C1 segment of cervical spinal cord (tissue), 14 donors: ENCODE measurements around the gene TK2.

Experiments
- DNase-seq, 14 donors: peaks; one replicate each; lab custom pipeline; 2025; lab: John Stamatoyannopoulos, UW

TK2 gene

DNA sequence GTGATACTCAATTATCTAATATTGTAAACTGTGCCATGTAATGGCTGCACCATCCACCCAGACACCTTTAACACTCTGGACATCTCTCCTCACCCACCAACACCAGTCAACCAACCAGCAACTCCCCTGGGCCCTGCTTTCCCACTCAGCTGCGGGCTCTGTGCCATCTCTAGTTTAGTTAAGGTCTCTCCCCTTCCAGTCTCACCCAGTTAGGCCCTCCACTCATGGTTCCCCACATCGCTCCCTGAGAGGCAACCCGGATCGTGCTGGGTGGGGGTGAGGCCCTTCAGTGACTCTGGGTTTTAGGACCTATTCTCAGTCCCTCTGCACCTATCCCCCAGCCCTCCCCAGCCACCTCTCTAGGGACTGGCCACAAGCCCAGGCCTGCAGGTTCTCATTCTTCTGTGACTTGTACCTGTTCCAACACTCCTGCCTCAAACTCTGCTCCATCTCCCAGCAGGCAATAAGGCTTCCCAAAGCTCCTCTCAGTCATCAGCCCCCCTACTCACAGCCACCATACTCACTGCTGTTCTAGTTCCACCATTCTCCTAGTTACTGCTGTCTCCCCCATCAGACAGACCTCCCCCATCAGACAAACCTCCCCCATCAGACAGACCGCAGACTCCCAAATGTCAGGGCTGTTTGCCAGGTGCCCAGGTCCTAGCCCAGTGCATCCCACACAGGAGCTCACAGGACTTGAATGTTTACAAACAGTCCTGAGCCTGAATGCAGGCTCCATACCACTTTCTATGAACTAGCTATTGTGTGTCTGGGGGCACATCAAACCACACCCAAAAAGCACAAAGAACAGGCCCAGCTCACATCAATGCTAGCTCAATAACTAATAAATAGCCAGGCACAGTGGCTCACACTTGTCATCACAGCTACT, 2.6 kb downstream of the TK2 start:
- no peak for DNase-seq

- no peak for DNase-seq
These were observed 5.7 kb downstream of the TK2 start for GRCh38 chr16:66544016-66544757.

DNA sequence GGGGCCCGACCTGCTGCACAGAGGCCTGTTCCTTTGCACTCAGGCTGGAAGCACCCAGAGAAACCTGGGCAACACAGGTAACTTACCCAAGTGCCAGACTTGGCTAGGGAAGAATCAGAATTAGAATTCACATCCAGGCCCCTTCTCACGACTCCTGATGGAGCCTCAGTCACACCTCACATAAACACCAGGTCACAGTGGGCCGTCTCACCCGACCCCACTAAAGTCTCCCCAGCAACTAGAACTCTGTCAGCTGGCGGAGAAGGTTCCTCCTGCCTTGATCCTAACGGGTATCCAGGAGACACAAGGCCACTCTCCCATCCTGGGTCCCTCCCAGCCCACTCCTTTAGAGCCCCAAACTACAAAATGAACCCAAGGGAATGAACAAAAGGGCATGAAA, 6.4 kb downstream of the TK2 start:
- no peak for DNase-seq

GRCh38 chr16:66542396-66542795, 7.5 kb downstream of the TK2 start:
- DNase-seq: no peak

GRCh38 chr16:66541388-66542355, 8.2 kb downstream of the TK2 start:
- DNase-seq: no peak

GRCh38 chr16:66539623-66540469, 10.1 kb downstream of the TK2 start:
- DNase-seq: peak in 1 of 14 donors; percentile 59

- no peak for DNase-seq
These were observed 11.0 kb downstream of the TK2 start for GRCh38 chr16:66538910-66539309.

GRCh38 chr16:66537236-66537635, 12.7 kb downstream of the TK2 start:
- no peak for DNase-seq

DNA sequence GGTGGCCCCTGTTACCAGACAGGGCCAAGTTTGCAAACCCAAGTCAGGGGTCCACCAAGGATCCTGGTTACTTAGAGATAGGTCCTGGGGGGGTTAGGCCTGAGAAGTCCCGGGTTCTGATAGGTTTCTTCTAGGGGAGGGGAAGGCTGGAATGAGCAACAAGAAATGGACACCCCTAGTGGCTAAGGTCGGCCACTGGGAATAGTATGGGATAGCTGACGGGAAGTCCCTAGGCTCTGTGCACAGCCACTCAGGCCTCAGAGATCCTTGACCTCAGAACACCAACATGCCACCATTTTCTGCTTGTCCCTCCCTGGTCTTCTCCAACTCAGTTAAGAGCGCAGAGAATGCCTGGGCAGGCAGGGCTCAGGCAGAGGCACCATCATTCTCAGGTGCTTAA, 13.4 kb downstream of the TK2 start:
- DNase-seq: no peak

- DNase-seq: no peak
These were observed 15.5 kb downstream of the TK2 start for GRCh38 chr16:66534376-66534799.

DNA sequence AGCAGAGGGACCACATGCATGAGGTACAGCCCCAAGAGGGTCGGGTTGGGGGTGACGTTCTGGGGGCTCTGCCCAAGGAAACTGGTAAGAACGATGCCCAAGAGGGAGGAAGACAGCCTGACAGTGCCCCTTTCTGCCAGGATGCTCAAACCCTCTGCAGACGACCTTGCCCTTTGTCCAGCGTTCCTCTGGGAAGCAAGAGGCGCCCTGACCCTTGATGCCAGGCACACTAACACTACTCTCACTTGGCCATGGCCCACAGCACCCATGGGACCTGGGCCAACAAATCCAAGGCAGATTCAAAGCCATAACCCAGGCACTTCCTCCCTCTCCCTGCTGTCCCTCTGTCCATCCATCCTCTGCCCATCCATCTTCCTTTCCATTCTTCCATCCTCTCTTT, 20.4 kb downstream of the TK2 start:
- DNase-seq: no peak

- DNase-seq: no peak
These were observed 21.6 kb downstream of the TK2 start for GRCh38 chr16:66528294-66528693.

DNA sequence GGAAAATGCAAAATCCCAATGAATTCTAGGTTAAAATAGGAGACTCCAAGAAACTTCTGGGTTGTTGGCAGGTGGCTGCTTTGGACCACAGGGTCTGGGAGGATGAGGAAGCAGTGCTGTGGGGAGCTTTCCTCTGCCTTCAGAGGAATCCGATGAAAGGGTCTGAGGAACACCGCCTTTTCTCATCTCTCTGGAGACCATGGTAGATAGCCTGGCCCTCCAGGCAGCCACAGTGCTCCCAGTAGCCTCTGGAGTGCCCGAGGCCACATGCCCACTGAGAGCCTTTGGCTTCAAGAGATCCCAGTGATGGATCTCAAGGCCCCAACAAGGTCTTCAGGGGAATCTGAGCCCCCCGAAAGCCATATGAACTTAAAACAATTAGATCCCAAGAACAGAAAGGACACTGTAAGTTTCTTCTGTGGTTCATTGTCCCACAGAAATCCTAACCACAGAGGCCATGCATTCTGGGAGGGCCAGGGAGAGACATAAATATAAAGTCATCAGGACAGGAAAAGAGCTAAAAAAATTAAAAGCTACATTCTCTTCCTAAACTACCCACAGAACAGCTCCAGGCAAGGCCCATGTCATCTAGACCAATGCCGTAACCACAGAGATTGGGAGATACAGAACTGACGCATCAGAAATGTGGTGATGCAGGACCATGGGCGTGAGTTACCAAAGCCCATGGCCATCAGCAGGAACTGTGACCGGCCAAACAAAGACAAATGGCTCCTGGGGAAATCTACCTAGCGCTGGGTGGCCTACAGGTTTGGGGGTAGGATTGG, 24.3 kb downstream of the TK2 start:
- DNase-seq: no peak

- DNase-seq: peak in 8 of 14 donors; percentile 16 to 66 (median 44)
These were observed 25.2 kb downstream of the TK2 start for GRCh38 chr16:66524601-66525164.

DNA sequence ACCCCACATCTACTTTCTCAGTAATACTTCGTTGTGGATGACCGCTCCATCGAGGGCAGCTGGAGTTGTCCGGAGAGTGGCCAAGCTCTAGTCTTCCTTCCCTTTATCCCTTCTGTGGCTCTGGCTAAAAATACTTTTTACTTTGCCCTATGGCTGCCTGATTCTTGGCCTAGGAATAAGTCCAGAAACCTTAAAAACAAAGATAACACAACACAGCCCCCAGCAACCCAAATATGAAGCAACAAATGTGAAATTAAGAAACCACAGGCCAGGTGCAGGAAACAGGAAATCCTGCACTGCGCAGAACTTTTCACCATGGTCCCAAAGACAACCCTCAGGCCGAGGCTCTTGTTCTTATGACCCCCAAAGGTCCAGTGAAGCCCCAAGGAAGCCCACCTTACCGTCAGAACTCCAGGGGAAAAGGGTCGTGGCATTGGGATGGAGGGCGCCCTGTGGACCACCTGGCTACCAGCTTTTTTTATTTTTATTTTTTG, 26.0 kb downstream of the TK2 start:
- DNase-seq: no peak

DNA sequence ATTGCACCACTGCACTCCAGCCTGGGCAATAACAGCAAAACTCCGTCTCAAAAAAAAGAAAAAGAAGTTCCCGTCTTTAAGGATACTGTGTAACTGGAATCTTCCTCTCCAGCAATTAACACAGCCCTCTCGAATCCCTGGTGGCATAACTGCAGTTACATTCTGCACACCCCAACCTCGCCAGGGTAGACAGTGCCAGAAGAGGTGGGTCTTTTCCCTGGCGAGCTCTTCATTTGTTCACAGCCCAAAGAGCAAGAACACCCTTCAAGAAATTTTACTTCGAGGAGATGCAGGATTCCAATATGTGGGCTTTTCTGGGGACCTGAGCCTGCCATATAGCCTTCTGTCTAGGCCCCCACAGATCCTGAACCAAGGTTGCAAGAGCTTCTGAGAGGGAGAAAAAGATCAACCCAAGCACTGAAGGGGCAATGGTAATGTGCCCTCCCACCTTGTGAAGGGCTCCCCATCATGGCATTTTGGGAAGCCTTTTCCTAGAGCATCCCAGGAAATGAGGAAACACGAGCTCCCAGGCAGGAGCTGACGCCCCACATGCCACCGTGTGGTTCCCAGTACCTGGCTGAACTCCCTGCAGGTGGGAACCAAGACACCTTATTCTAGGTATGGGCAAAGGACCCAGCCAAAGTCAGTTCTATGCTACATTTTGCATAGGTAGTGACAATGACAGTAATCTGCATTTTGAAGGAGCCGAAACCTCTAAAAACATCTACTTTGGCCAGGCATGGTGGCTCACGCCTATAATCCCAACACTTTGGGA, 26.9 kb downstream of the TK2 start:
- DNase-seq: no peak

- peak in 5 of 14 donors; percentile 8 to 69 (median 34) for DNase-seq
These were observed 27.8 kb downstream of the TK2 start for GRCh38 chr16:66521951-66522771.

- DNase-seq: no peak
These were observed 28.6 kb downstream of the TK2 start for GRCh38 chr16:66521252-66521713.
